WTC11 (cell line): ENCODE data around the gene CST8. TPM values are rescaled to one million over a fixed set of nuclear protein-coding genes. Genes with fewer than 3 reads are reported as not detected.

Experiments
- ATAC-seq: fragments of 200-7000 bp; cut with Tn5 transposase; 2 replicates; pipeline ENCODE4 v1.10.0; 2021; ENCODE audit warnings: mild to moderate bottlenecking, moderate library complexity
- CTCF ChIA-PET: fragments of 300-600 bp; sonication (Branson Sonifier 250); formaldehyde crosslinking; loops from one replicate; lab custom pipeline; 2021; ENCODE audit warnings: antibody characterized with exemption; lab: Charles Lee
- POLR2A ChIA-PET: fragments of 350-600 bp; sonication (Branson Sonifier 250); formaldehyde crosslinking; loops from one replicate; lab custom pipeline; 2021; ENCODE audit warnings: antibody characterized with exemption; lab: Charles Lee
- DNase-seq: peaks from one replicate; pipeline ENCODE4 v3.0.0; 2021; ENCODE audit warnings: low spot score
- H3K27ac Mint-ChIP-seq: 2 replicates; pipeline ENCODE4 v1.8.0; 2021; ENCODE audit warnings: mixed read lengths
- H3K27me3 Mint-ChIP-seq: 2 replicates; pipeline ENCODE4 v1.8.0; 2021; ENCODE audit warnings: low read depth, mild to moderate bottlenecking, moderate library complexity, mixed read lengths
- H3K36me3 Mint-ChIP-seq: 2 replicates; pipeline ENCODE4 v1.8.0; 2021; ENCODE audit warnings: mixed read lengths
- H3K4me1 Mint-ChIP-seq: 2 replicates; pipeline ENCODE4 v1.8.0; 2022; ENCODE audit warnings: mixed read lengths
- H3K4me3 Mint-ChIP-seq: 2 replicates; pipeline ENCODE4 v1.8.0; 2021; ENCODE audit warnings: mild to moderate bottlenecking, moderate library complexity, mixed read lengths
- H3K9me3 Mint-ChIP-seq: 2 replicates; pipeline ENCODE4 v1.8.0; 2021; ENCODE audit warnings: mixed read lengths
- ATF2 ChIP-seq: sonication (generic); formaldehyde crosslinking; IDR thresholded peaks from 2 replicates; pipeline ENCODE4 v1.8.1; 2022; ENCODE audit warnings: low read depth, missing genetic modification reagents, borderline replicate concordance
- CDX4 ChIP-seq: fragments of 250-450 bp; sonication (Bioruptor Pico); IDR thresholded peaks from 2 replicates; pipeline ENCODE4 v1.9.0; 2021; ENCODE audit warnings: moderate library complexity, mild to moderate bottlenecking, inconsistent platforms, borderline replicate concordance
- E2F1 ChIP-seq: sonication (generic); formaldehyde crosslinking; IDR thresholded peaks from 2 replicates; pipeline ENCODE4 v1.8.0; 2022; ENCODE audit warnings: mild to moderate bottlenecking, missing genetic modification reagents
- EMX1 ChIP-seq: fragments of 250-450 bp; sonication (Bioruptor Pico); IDR thresholded peaks from 2 replicates; pipeline ENCODE4 v1.8.0; 2021; ENCODE audit warnings: mild to moderate bottlenecking
- ESRRA ChIP-seq: sonication (generic); formaldehyde crosslinking; IDR thresholded peaks from 2 replicates; pipeline ENCODE4 v1.8.1; 2022; ENCODE audit warnings: mild to moderate bottlenecking, missing genetic modification reagents, borderline replicate concordance
- ETV6 ChIP-seq: sonication (generic); formaldehyde crosslinking; IDR thresholded peaks from 2 replicates; pipeline ENCODE4 v1.8.1; 2022; ENCODE audit warnings: mild to moderate bottlenecking, missing genetic modification reagents
- GRHL2 ChIP-seq: fragments of 250-450 bp; sonication (Bioruptor Pico); IDR thresholded peaks from 2 replicates; pipeline ENCODE4 v1.8.0; 2022; ENCODE audit warnings: mild to moderate bottlenecking, moderate library complexity; ENCODE audit not compliant: insufficient replicate concordance, severe bottlenecking
- NR1H2 ChIP-seq: sonication (generic); formaldehyde crosslinking; IDR thresholded peaks from 2 replicates; pipeline ENCODE4 v1.9.0; 2021; ENCODE audit warnings: mild to moderate bottlenecking, moderate library complexity, missing genetic modification reagents
- ZBTB43 ChIP-seq: sonication (generic); formaldehyde crosslinking; IDR thresholded peaks from 2 replicates; pipeline ENCODE4 v1.8.1; 2023; ENCODE audit warnings: mild to moderate bottlenecking, missing genetic modification reagents
- ZMAT4 ChIP-seq: fragments of 250-450 bp; sonication (Bioruptor Pico); IDR thresholded peaks from 2 replicates; pipeline ENCODE4 v1.9.0; 2021; ENCODE audit warnings: mild to moderate bottlenecking
- ZNF281 ChIP-seq: sonication (generic); formaldehyde crosslinking; IDR thresholded peaks from 2 replicates; pipeline ENCODE4 v1.8.0; 2023; ENCODE audit warnings: mild to moderate bottlenecking, missing genetic modification reagents
- ZNF425 ChIP-seq: fragments of 250-450 bp; sonication (Bioruptor Pico); conservative IDR thresholded peaks from 2 replicates; pipeline ENCODE4 v1.9.0; 2021; ENCODE audit warnings: mild to moderate bottlenecking
- ZNF532 ChIP-seq: fragments of 250-450 bp; sonication (Bioruptor Pico); IDR thresholded peaks from 2 replicates; pipeline ENCODE4 v1.9.0; 2021; ENCODE audit warnings: mild to moderate bottlenecking, borderline replicate concordance
- ZSCAN18 ChIP-seq: fragments of 250-450 bp; sonication (Bioruptor Pico); IDR thresholded peaks from 2 replicates; pipeline ENCODE4 v2.1.2; 2022; ENCODE audit warnings: mild to moderate bottlenecking, moderate library complexity
- total RNA-seq: library from RNA; stranded (reverse); gene quantifications from 3 replicates; pipeline ENCODE4 v1.2.3, GENCODE V29; 2021

The CST8 gene
- total RNA-seq, 1 experiment from 2014 or later, result not detected

- TF ChIP-seq ZNF281 (no peak), ESRRA (no peak)
These were observed 1.4 kb downstream of the CST8 start (continued) for GRCh38 chr20:23492292-23492691.

- H3K9me3 Mint-ChIP-seq, result peaks cover 39% of the 10 kb centered on the region
- H3K36me3 Mint-ChIP-seq, result peaks cover 28% of the 10 kb centered on the region
- H3K4me3 Mint-ChIP-seq, result no peak overlapping the region
- TF ChIP-seq ATF2 (CRISPR knock-in tag), result no peak
- no peak for TF ChIP-seq GRHL2 (CRISPR knock-in tag)
- TF ChIP-seq E2F1 (CRISPR knock-in tag), result no peak
- TF ChIP-seq EMX1 (CRISPR knock-in tag), result no peak
- TF ChIP-seq NR1H2 (CRISPR knock-in tag), result no peak
- no peaks in the 10 kb centered on the region for H3K4me1 Mint-ChIP-seq
- ATAC-seq, result no peak
- H3K27me3 Mint-ChIP-seq, result peaks cover 4% of the 10 kb centered on the region; the same call in 1 of the 2 replicates
- no peak overlapping the region for H3K27ac Mint-ChIP-seq
- ChIA-PET CTCF (no interaction called here), POLR2A (interaction anchor here (0.7 kb wide), 1 partner anchor 12 kb away, joined by 3 read pairs; no protein-coding TSS in a partner anchor)
- DNase-seq, result no peak
These were observed 2.4 kb downstream of the CST8 start for GRCh38 chr20:23493172-23493772.

GRCh38 chr20:23497536-23497935 is 6.6 kb downstream of the CST8 start:
- Mint-ChIP-seq H3K4me3 (no peak overlapping the region), H3K36me3 (peaks cover 28% of the 10 kb centered on the region), H3K27me3 (peaks cover 2% of the 10 kb centered on the region; the same call in 1 of the 2 replicates), H3K9me3 (peaks cover 38% of the 10 kb centered on the region), H3K27ac (no peak overlapping the region), H3K4me1 (0 out of 2 replicates have a peak, but pooled peaks cover 3% of the 10 kb centered on the region)
- CTCF ChIA-PET, result no interaction called here
- POLR2A ChIA-PET, result no interaction called here
- no peak for ATAC-seq
- no peak for DNase-seq
- TF ChIP-seq ETV6 (CRISPR knock-in tag), result no peak
- no peak for TF ChIP-seq CDX4 (CRISPR knock-in tag)
- TF ChIP-seq ZBTB43 (CRISPR knock-in tag), result no peak
- TF ChIP-seq ZMAT4 (CRISPR knock-in tag), result no peak
- TF ChIP-seq ZNF532 (CRISPR knock-in tag), result no peak
- no peak for TF ChIP-seq ZSCAN18 (CRISPR knock-in tag)
- TF ChIP-seq ZNF425 (CRISPR knock-in tag), result no peak
